IMR-90 (cell line): Measurements from ENCODE around the gene BCAT1. TPM values are rescaled to one million over a fixed set of nuclear protein-coding genes. Genes with fewer than 3 reads are reported as not detected.

Source experiments
- ATAC-seq: fragments of 200-7000 bp; cut with Tn5 transposase; 2 replicates; pipeline ENCODE4 v1.9.1; 2020; ENCODE audit warnings: low read depth, mild to moderate bottlenecking, moderate library complexity
- BruUV-seq: library from RNA; stranded (reverse); fragments of 400-500 nt; replicated peaks from 2 replicates; lab custom pipeline; 2021; lab: Mats Ljungman, UMichigan
- CTCF ChIA-PET: fragments of 300-600 bp; formaldehyde crosslinking; extraction: SDS; loops from one replicate; lab custom pipeline; 2021; ENCODE audit warnings: antibody characterized with exemption; lab: Yijun Ruan, JAX
- POLR2A ChIA-PET: fragments of 300-600 bp; sonication (Branson Sonifier 250); formaldehyde crosslinking; loops from one replicate; lab custom pipeline; 2022; ENCODE audit warnings: antibody characterized with exemption; ENCODE audit not compliant: unreplicated experiment; lab: Charles Lee
- DNase-seq: peaks from one replicate; pipeline ENCODE4 v3.0.0; 2013
- H2AFZ ChIP-seq: replicated peaks from 2 replicates; pipeline ENCODE3; 2013; ENCODE audit warnings: low read length, mild to moderate bottlenecking; ENCODE audit not compliant: poor library complexity
- H2AK5ac ChIP-seq: 2 replicates; pipeline ENCODE4 v1.6.1; 2013; ENCODE audit warnings: low read depth, low read length, inconsistent platforms
- H2AK9ac ChIP-seq: replicated peaks from 2 replicates; pipeline ENCODE3; 2013; ENCODE audit warnings: mild to moderate bottlenecking, low read depth, low read length, moderate library complexity; ENCODE audit not compliant: poor library complexity
- H2BK120ac ChIP-seq: 2 replicates; pipeline ENCODE4 v1.6.1; 2013; ENCODE audit warnings: low read depth, low read length, inconsistent platforms
- H2BK15ac ChIP-seq: 3 replicates; pipeline ENCODE4 v1.6.1; 2013; ENCODE audit warnings: low read depth, low read length, inconsistent platforms
- H2BK20ac ChIP-seq: 2 replicates; pipeline ENCODE4 v1.6.1; 2013; ENCODE audit warnings: low read depth, mild to moderate bottlenecking, inconsistent platforms, low read length, moderate library complexity
- H2BK5ac ChIP-seq: 2 replicates; pipeline ENCODE4 v1.6.1; 2013; ENCODE audit warnings: mild to moderate bottlenecking, low read depth, low read length, inconsistent platforms; ENCODE audit not compliant: poor library complexity, severe bottlenecking
- H3K14ac ChIP-seq: replicated peaks from 2 replicates; pipeline ENCODE4 v1.6.1; 2013; ENCODE audit warnings: low read depth, low read length, inconsistent platforms
- H3K18ac ChIP-seq: 2 replicates; pipeline ENCODE4 v1.6.1; 2013; ENCODE audit warnings: low read depth, low read length, control low read depth
- H3K23ac ChIP-seq: 2 replicates; pipeline ENCODE4 v1.6.1; 2013; ENCODE audit warnings: low read depth, low read length, inconsistent platforms
- H3K27ac ChIP-seq: 2 replicates; pipeline ENCODE4 v1.5.1; 2013; ENCODE audit warnings: mild to moderate bottlenecking, control low read depth, low read length; ENCODE audit not compliant: insufficient read depth
- H3K27me3 ChIP-seq: 2 replicates; pipeline ENCODE4 v1.6.1; 2013; ENCODE audit warnings: low read length; ENCODE audit not compliant: control insufficient read depth, insufficient read depth
- H3K36me3 ChIP-seq: 2 replicates; pipeline ENCODE4 v1.6.1; 2013; ENCODE audit warnings: low read length, mixed read lengths; ENCODE audit not compliant: control insufficient read depth, insufficient read depth
- H3K4ac ChIP-seq: 2 replicates; pipeline ENCODE4 v1.6.1; 2013; ENCODE audit warnings: low read depth, low read length, inconsistent platforms
- H3K4me1 ChIP-seq: 2 replicates; pipeline ENCODE4 v1.6.1; 2013; ENCODE audit warnings: low read length, mixed read lengths; ENCODE audit not compliant: control insufficient read depth, insufficient read depth
- H3K4me2 ChIP-seq: 2 replicates; pipeline ENCODE4 v1.6.1; 2013; ENCODE audit warnings: low read depth, mild to moderate bottlenecking, control low read depth, low read length, moderate library complexity
- H3K4me3 ChIP-seq: 2 replicates; pipeline ENCODE4 v1.5.1; 2013; ENCODE audit warnings: low read depth, mild to moderate bottlenecking, control low read depth, low read length, moderate library complexity; ENCODE audit not compliant: insufficient read depth
- H3K56ac ChIP-seq: 2 replicates; pipeline ENCODE4 v1.6.1; 2013; ENCODE audit warnings: low read length, inconsistent platforms; ENCODE audit not compliant: insufficient read depth; ENCODE audit errors: extremely low read depth
- H3K79me1 ChIP-seq, 2 experiments: 2 replicates each; pipeline ENCODE4 v1.6.1; 2013; ENCODE audit warnings: low read length in 2 of 2, inconsistent platforms in 1 of 2, low read depth in 1 of 2
- H3K9ac ChIP-seq: 2 replicates; pipeline ENCODE4 v1.6.1; 2013; ENCODE audit warnings: low read depth, low read length, control low read depth
- H3K9me1 ChIP-seq: 2 replicates; pipeline ENCODE4 v1.6.1; 2013; ENCODE audit warnings: low read length, inconsistent platforms; ENCODE audit not compliant: insufficient read depth
- H3K9me3 ChIP-seq: 2 replicates; pipeline ENCODE4 v1.6.1; 2013; ENCODE audit warnings: low read length; ENCODE audit not compliant: control insufficient read depth, insufficient read depth
- H4K20me1 ChIP-seq: 2 replicates; pipeline ENCODE4 v1.6.1; 2013; ENCODE audit warnings: low read length, inconsistent platforms; ENCODE audit not compliant: insufficient read depth
- H4K5ac ChIP-seq: 2 replicates; pipeline ENCODE4 v1.6.1; 2013; ENCODE audit warnings: mild to moderate bottlenecking, low read depth, low read length, control low read depth
- H4K8ac ChIP-seq, 2 experiments: 2 replicates each; pipeline ENCODE4 v1.6.1; 2013; ENCODE audit warnings: low read depth in 2 of 2, low read length in 2 of 2, control low read depth in 1 of 2, inconsistent platforms in 1 of 2
- H4K91ac ChIP-seq: 2 replicates; pipeline ENCODE4 v1.6.1; 2013; ENCODE audit warnings: low read depth, low read length, inconsistent platforms; ENCODE audit not compliant: insufficient read depth
- BHLHE40 ChIP-seq: fragments of 150-350 bp; IDR thresholded peaks from 2 replicates; pipeline ENCODE4 v1.6.1; 2016; ENCODE audit warnings: mild to moderate bottlenecking, low read depth, low read length
- CEBPB ChIP-seq: IDR thresholded peaks from 2 replicates; pipeline ENCODE4 v1.6.1; 2012; ENCODE audit warnings: low read depth, low read length, improper control_type of control experiment
- CTCF ChIP-seq: conservative IDR thresholded peaks from 2 replicates; pipeline ENCODE4 v1.5.1; 2012; ENCODE audit warnings: mild to moderate bottlenecking, low read depth, low read length, improper control_type of control experiment
- FOS ChIP-seq: fragments of 150-350 bp; IDR thresholded peaks from 2 replicates; pipeline ENCODE4 v1.6.1; 2016; ENCODE audit warnings: low read depth, low read length
- MAFK ChIP-seq: IDR thresholded peaks from 2 replicates; pipeline ENCODE4 v1.6.1; 2012; ENCODE audit warnings: low read depth, low read length, improper control_type of control experiment
- MXI1 ChIP-seq: IDR thresholded peaks from 2 replicates; pipeline ENCODE4 v1.6.1; 2012; ENCODE audit warnings: low read depth, mild to moderate bottlenecking, low read length, moderate library complexity, borderline replicate concordance
- POLR2A ChIP-seq: IDR thresholded peaks from 2 replicates; pipeline ENCODE4 v1.6.1; 2012; ENCODE audit warnings: mild to moderate bottlenecking, low read depth, low read length
- RCOR1 ChIP-seq: IDR thresholded peaks from 2 replicates; pipeline ENCODE4 v1.6.1; 2012; ENCODE audit warnings: mild to moderate bottlenecking, low read length, improper control_type of control experiment; ENCODE audit not compliant: insufficient replicate concordance
- RFX5 ChIP-seq: IDR thresholded peaks from 2 replicates; pipeline ENCODE4 v1.8.0; 2012; ENCODE audit warnings: low read depth, mild to moderate bottlenecking, low read length, moderate library complexity
- SMC3 ChIP-seq: fragments of 150-350 bp; IDR thresholded peaks from 2 replicates; pipeline ENCODE4 v1.6.1; 2016; ENCODE audit warnings: low read depth, mild to moderate bottlenecking, antibody characterized with exemption, low read length, moderate library complexity
- USF2 ChIP-seq: fragments of 150-350 bp; IDR thresholded peaks from 2 replicates; pipeline ENCODE4 v1.6.1; 2017; ENCODE audit warnings: mild to moderate bottlenecking, antibody characterized with exemption, low read length, low read depth
- WGBS, 2 experiments: methylation state at CpG; one replicate each; pipeline versions ENCODE4 v1.1.5 to v1.1.7; 2013; ENCODE audit warnings: missing lambda C conversion rate in 2 of 2; ENCODE audit not compliant: insufficient read length in 1 of 2; ENCODE audit errors: extremely low coverage in 2 of 2; 5-methylcytosine and 5-hydroxymethylcytosine counted together
- dilution Hi-C: fragments of 300-500 bp; cut with HindIII; formaldehyde crosslinking; loops from one replicate; pipeline ENCODE4 v1.14.3; 2018; ENCODE audit warnings: low sequenced_read_pairs; ENCODE audit not compliant: unreplicated experiment
- in situ Hi-C: fragments of 300-500 bp; cut with MboI; formaldehyde crosslinking; loops from 3 replicates; pipeline ENCODE4 v1.14.3; 2019; ENCODE audit warnings: low sequenced_read_pairs, inconsistent platforms, mixed read lengths
- intact Hi-C: fragments of 100-400 bp; cut with micrococcal nuclease; formaldehyde crosslinking; loops from 2 replicates; pipeline ENCODE4 v1.10.0; 2022
- polyA plus RNA-seq, 3 experiments: library from polyadenylated mRNA; depleted of rRNA; stranded (reverse); fragments of >200 nt; gene quantifications; 2 replicates each; pipeline ENCODE4 v1.2.3, GENCODE V29; 2012; ENCODE audit warnings: low replicate concordance in 1 of 3
- total RNA-seq: library from RNA; depleted of rRNA; stranded (reverse); fragments of >200 nt; gene quantifications from 2 replicates; pipeline ENCODE4 v1.2.3, GENCODE V29; 2012

The BCAT1 gene
- total and polyA plus RNA-seq, 2 of the 4 experiments (the other 2 are of a cell fraction), result 30.4 to 683 TPM

GRCh38 chr12:24899503-24900075 lies 49.3 kb downstream of the BCAT1 start:
- Histone ChIP-seq H3K4me1 (peaks cover 25% of the 10 kb centered on the region), H4K5ac (no peak overlapping the region), H3K9ac (no peak overlapping the region), H3K27me3 (no peaks in the 10 kb centered on the region), H3K4me3 (no peak overlapping the region), H2BK15ac (no peak overlapping the region), H3K4me2 (no peak overlapping the region), H3K14ac (no peak overlapping the region), H2AK5ac (no peak overlapping the region), H3K4ac (no peak overlapping the region), H2BK20ac (no peak overlapping the region), H3K9me3 (no peaks in the 10 kb centered on the region), H4K8ac (no peak overlapping the region), H3K18ac (no peak overlapping the region), H3K23ac (no peak overlapping the region), H2BK120ac (no peak overlapping the region), H3K27ac (no peak overlapping the region), H3K9me1 (peaks cover 18% of the 10 kb centered on the region), H2AFZ (no peak overlapping the region), H3K56ac (no peak overlapping the region), H3K79me1 (peaks cover 29 to 81% of the 10 kb centered on the region in 2 experiments), H2AK9ac (no peak overlapping the region), H4K20me1 (peaks cover 39% of the 10 kb centered on the region), H4K91ac (no peak overlapping the region), H2BK5ac (no peak overlapping the region), H3K36me3 (no peaks in the 10 kb centered on the region)
- intact Hi-C loops, result no loop called here
- no TSS peak for BruUV-seq
- DNase-seq (no peak), ATAC-seq (no peak)
- POLR2A ChIA-PET, result no interaction called here
- WGBS, 2 experiments, result 100% methylated on average over 1 of the region's 4 CpGs; no CpG with 5 or more reads in 1 of the 2 experiments
- no peak for TF ChIP-seq FOS
- TF ChIP-seq POLR2A, result no peak
- no peak for TF ChIP-seq CEBPB
- no peak for TF ChIP-seq CTCF
- TF ChIP-seq RFX5, result no peak
- no peak for TF ChIP-seq BHLHE40
- TF ChIP-seq SMC3, result no peak
- TF ChIP-seq RCOR1, result no peak
- no peak for TF ChIP-seq MAFK
- TF ChIP-seq USF2, result no peak
- no peak for TF ChIP-seq MXI1
- in situ Hi-C loops, result no loop called here
- dilution Hi-C loops, result no loop called here
- CTCF ChIA-PET, result no interaction called here
